ENCODE data around the gene LCMT2. TPM values are rescaled to one million over a fixed set of nuclear protein-coding genes. Genes with fewer than 3 reads are reported as not detected.

LCMT2 gene
- total RNA-seq, 4 donors from 2014 or later, result 3.0 to 6.4 (median 3.4) TPM

- WGBS, 2 donors (ENCODE audit: low coverage in 1 of 2), result 61% methylated on average over 4 of the region's 4 CpGs; no CpG with 5 or more reads in 1 of the 2 donors
- intact Hi-C loops (cut with DNase I; ENCODE audit: low total_unique reads) (no loop called here), in situ Hi-C loops (cut with MboI; ENCODE audit: low pct_ligation_motif_present in 1 of 4, low pct_unique_long_range_greater_than_20kb in 1 of 4, low sequenced_read_pairs in 3 of 4) (loop anchor here in 1 of 4 donors (5.0 to 25.0 kb wide), 2 partner anchors 51 to 566 kb away; no protein-coding TSS in a partner anchor)
- DNase-seq, result no peak
- Histone ChIP-seq H3K27ac (no peak overlapping the region), H3K4me3 (no peak overlapping the region), H3K36me3 (no peaks in the 10 kb centered on the region), H3K9me3 (no peaks in the 10 kb centered on the region), H3K4me1 (no peaks in the 10 kb centered on the region), H3K27me3 (peaks cover 10% of the 10 kb centered on the region)
- no peak for TF ChIP-seq CTCF (IDR thresholded peaks at IDR 0.05)
- TF ChIP-seq POLR2A (IDR thresholded peaks at IDR 0.05), result no peak
- TF ChIP-seq EP300 (IDR thresholded peaks at IDR 0.05; ENCODE audit: low read depth), result no peak
- no peak for TF ChIP-seq POLR2AphosphoS5 (IDR thresholded peaks at IDR 0.05)
These were observed 52.5 kb downstream of the LCMT2 start for GRCh38 chr15:43277901-43278300.

- Histone ChIP-seq H3K27ac (no peak overlapping the region), H3K4me3 (no peak overlapping the region), H3K4me1 (no peaks in the 10 kb centered on the region), H3K36me3 (no peaks in the 10 kb centered on the region), H3K9me3 (no peaks in the 10 kb centered on the region), H3K27me3 (peaks cover 10% of the 10 kb centered on the region)
- in situ Hi-C loops (cut with MboI; ENCODE audit: low pct_ligation_motif_present in 1 of 4, low pct_unique_long_range_greater_than_20kb in 1 of 4, low sequenced_read_pairs in 3 of 4), result loop anchor here in 1 of 4 donors (5.0 to 25.0 kb wide), 2 partner anchors 50 to 565 kb away; no protein-coding TSS in a partner anchor
- intact Hi-C loops (cut with DNase I; ENCODE audit: low total_unique reads), result no loop called here
- 62% methylated on average over 10 of the region's 10 CpGs; no CpG with 5 or more reads in 1 of the 2 donors for WGBS, 2 donors (ENCODE audit: low coverage in 1 of 2)
- no peak for DNase-seq
- TF ChIP-seq EP300 (IDR thresholded peaks at IDR 0.05; ENCODE audit: low read depth), result no peak
These were observed 53.0 kb downstream of the LCMT2 start for GRCh38 chr15:43277231-43277823.

- Histone ChIP-seq H3K36me3 (no peaks in the 10 kb centered on the region), H3K27me3 (peaks cover 10% of the 10 kb centered on the region), H3K4me3 (no peak overlapping the region), H3K9me3 (no peaks in the 10 kb centered on the region), H3K4me1 (no peaks in the 10 kb centered on the region), H3K27ac (no peak overlapping the region)
- no peak for DNase-seq
- 27 to 75% methylated on average over 2 to 12 of the region's 12 CpGs for WGBS, 2 donors (ENCODE audit: low coverage in 1 of 2)
- intact Hi-C loops (cut with DNase I; ENCODE audit: low total_unique reads), result no loop called here
- TF ChIP-seq POLR2AphosphoS5 (IDR thresholded peaks at IDR 0.05), result no peak
- no peak for TF ChIP-seq CTCF (IDR thresholded peaks at IDR 0.05)
- no peak for TF ChIP-seq POLR2A (IDR thresholded peaks at IDR 0.05)
- no peak for TF ChIP-seq EP300 (IDR thresholded peaks at IDR 0.05; ENCODE audit: low read depth)
- in situ Hi-C loops (cut with MboI; ENCODE audit: low pct_ligation_motif_present in 1 of 4, low pct_unique_long_range_greater_than_20kb in 1 of 4, low sequenced_read_pairs in 3 of 4), result loop anchor here in 1 of 4 donors (5.0 to 25.0 kb wide), 2 partner anchors 49 to 564 kb away; no protein-coding TSS in a partner anchor
These were observed 53.7 kb downstream of the LCMT2 start for GRCh38 chr15:43276563-43277200.

- Histone ChIP-seq H3K27me3 (peaks cover 10% of the 10 kb centered on the region), H3K4me3 (no peak overlapping the region), H3K4me1 (no peaks in the 10 kb centered on the region), H3K27ac (no peak overlapping the region), H3K9me3 (no peaks in the 10 kb centered on the region), H3K36me3 (no peaks in the 10 kb centered on the region)
- in situ Hi-C loops (cut with MboI; ENCODE audit: low pct_ligation_motif_present in 1 of 4, low pct_unique_long_range_greater_than_20kb in 1 of 4, low sequenced_read_pairs in 3 of 4), result loop anchor here in 1 of 4 donors (5.0 to 25.0 kb wide), 2 partner anchors 49 to 564 kb away; no protein-coding TSS in a partner anchor
- TF ChIP-seq POLR2AphosphoS5 (IDR thresholded peaks at IDR 0.05) (no peak), CTCF (IDR thresholded peaks at IDR 0.05) (no peak), EP300 (IDR thresholded peaks at IDR 0.05; ENCODE audit: low read depth) (no peak), POLR2A (IDR thresholded peaks at IDR 0.05) (no peak)
- intact Hi-C loops (cut with DNase I; ENCODE audit: low total_unique reads), result no loop called here
- 66 to 68% methylated on average over 5 to 15 of the region's 15 CpGs for WGBS, 2 donors (ENCODE audit: low coverage in 1 of 2)
- no peak for DNase-seq
These were observed 54.4 kb downstream of the LCMT2 start for GRCh38 chr15:43275740-43276562.

All from transverse colon (tissue), 4 donors.